Measurements from ENCODE around the gene FBXO31. TPM values are rescaled to one million over a fixed set of nuclear protein-coding genes. Genes with fewer than 3 reads are reported as not detected.

FBXO31 gene
- total and polyA plus RNA-seq, 10 of the 15 experiments (the other 5 are each of a cell fraction or from before 2014, with no cell fraction given): 0.19 to 33.1 (median 10.3) TPM

GRCh38 chr16:87410968-87411367 lies 27.4 kb upstream of the FBXO31 start:
- no peak overlapping the region for H3K4me3 ChIP-seq
- BruUV-seq (replicated peaks): no TSS peak
- intact Hi-C loops (cut with micrococcal nuclease; ENCODE audit: unreplicated experiment) (no loop called here), in situ Hi-C loops (cut with MboI) (no loop called here)
- no peaks in the 10 kb centered on the region; the same call in none of the 2 replicates for H4K20me1 ChIP-seq (ENCODE audit: control insufficient read depth, insufficient read depth)
- RAD21 ChIA-PET (ENCODE audit: unreplicated experiment): no interaction called here
- ATAC-seq: no peak
- no peak overlapping the region for H3K4me2 ChIP-seq (ENCODE audit: control insufficient read depth, insufficient read depth)
- no peak for FAIRE-seq
- TF ChIP-seq FOXM1 (IDR thresholded peaks at IDR 0.05; ENCODE audit: low read depth, low read length): no peak
- TF ChIP-seq SMARCA5 (IDR thresholded peaks at IDR 0.05): no peak
- no peak for TF ChIP-seq NKRF (conservative IDR thresholded peaks at IDR 0.05)
- TF ChIP-seq LARP7 (IDR thresholded peaks at IDR 0.05): no peak
- no peak for TF ChIP-seq SPI1 (IDR thresholded peaks at IDR 0.05; ENCODE audit: borderline replicate concordance, insufficient read depth, low read depth, low read length)
- no peak for TF ChIP-seq CREB1 (IDR thresholded peaks at IDR 0.05; ENCODE audit: low read depth)
- no peak for TF ChIP-seq SMAD1 (IDR thresholded peaks at IDR 0.05; ENCODE audit: low read depth, partially characterized antibody)
- no peak for TF ChIP-seq SUZ12 (IDR thresholded peaks at IDR 0.05; ENCODE audit: unreplicated experiment)
- no peak for TF ChIP-seq NRF1 (conservative IDR thresholded peaks at IDR 0.05; ENCODE audit: low read depth, low read length)
- TF ChIP-seq RUNX3 (IDR thresholded peaks at IDR 0.05; ENCODE audit: low read length): no peak
- TF ChIP-seq POU2F2 (IDR thresholded peaks at IDR 0.05; ENCODE audit: borderline replicate concordance, low read depth, low read length): no peak
- no peak for TF ChIP-seq USF1 (IDR thresholded peaks at IDR 0.05; ENCODE audit: borderline replicate concordance, extremely low read length, insufficient read depth, low read depth, low read length)
- no peak for TF ChIP-seq NFYB (IDR thresholded peaks at IDR 0.05; ENCODE audit: insufficient read depth, low read depth, low read length)
- TF ChIP-seq, protein P1, sequence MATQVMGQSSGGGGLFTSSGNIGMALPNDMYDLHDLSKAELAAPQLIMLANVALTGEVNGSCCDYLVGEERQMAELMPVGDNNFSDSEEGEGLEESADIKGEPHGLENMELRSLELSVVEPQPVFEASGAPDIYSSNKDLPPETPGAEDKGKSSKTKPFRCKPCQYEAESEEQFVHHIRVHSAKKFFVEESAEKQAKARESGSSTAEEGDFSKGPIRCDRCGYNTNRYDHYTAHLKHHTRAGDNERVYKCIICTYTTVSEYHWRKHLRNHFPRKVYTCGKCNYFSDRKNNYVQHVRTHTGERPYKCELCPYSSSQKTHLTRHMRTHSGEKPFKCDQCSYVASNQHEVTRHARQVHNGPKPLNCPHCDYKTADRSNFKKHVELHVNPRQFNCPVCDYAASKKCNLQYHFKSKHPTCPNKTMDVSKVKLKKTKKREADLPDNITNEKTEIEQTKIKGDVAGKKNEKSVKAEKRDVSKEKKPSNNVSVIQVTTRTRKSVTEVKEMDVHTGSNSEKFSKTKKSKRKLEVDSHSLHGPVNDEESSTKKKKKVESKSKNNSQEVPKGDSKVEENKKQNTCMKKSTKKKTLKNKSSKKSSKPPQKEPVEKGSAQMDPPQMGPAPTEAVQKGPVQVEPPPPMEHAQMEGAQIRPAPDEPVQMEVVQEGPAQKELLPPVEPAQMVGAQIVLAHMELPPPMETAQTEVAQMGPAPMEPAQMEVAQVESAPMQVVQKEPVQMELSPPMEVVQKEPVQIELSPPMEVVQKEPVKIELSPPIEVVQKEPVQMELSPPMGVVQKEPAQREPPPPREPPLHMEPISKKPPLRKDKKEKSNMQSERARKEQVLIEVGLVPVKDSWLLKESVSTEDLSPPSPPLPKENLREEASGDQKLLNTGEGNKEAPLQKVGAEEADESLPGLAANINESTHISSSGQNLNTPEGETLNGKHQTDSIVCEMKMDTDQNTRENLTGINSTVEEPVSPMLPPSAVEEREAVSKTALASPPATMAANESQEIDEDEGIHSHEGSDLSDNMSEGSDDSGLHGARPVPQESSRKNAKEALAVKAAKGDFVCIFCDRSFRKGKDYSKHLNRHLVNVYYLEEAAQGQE (IDR thresholded peaks at IDR 0.05; ENCODE audit: low read depth, low read length): no peak
- TF ChIP-seq NR2C1 (IDR thresholded peaks at IDR 0.05): no peak
- TF ChIP-seq RELA (IDR thresholded peaks at IDR 0.05; ENCODE audit: borderline replicate concordance, partially characterized antibody): no peak
- SMC1A ChIA-PET (ENCODE audit: uncharacterized antibody, unreplicated experiment): no interaction called here
- POLR2A ChIA-PET: no interaction called here
- peaks cover 0 to 5% of the 10 kb centered on the region in 2 experiments; a peak in 2 of 4 replicates for H3K27me3 ChIP-seq (replicated peaks in 1 of 2; ENCODE audit: control insufficient read depth in 2 of 2, insufficient read depth in 2 of 2, low read length in 1 of 2)
- no peak overlapping the region for H3K9ac ChIP-seq (ENCODE audit: control insufficient read depth, insufficient read depth, low read length)
- H3K4me1 ChIP-seq (ENCODE audit: control insufficient read depth, insufficient read depth, low read length): peaks cover 11% of the 10 kb centered on the region
- no peaks in the 10 kb centered on the region; the same call in 2 of the 3 replicates for H3K9me3 ChIP-seq (replicated peaks; ENCODE audit: control insufficient read depth, insufficient read depth, low read length)
- WGBS (ENCODE audit: insufficient coverage, insufficient replicate concordance, low lambda C conversion rate, missing lambda C conversion rate): 79% methylated on average over 14 of the region's 14 CpGs
- H2AFZ ChIP-seq (ENCODE audit: control insufficient read depth, low read depth, low read length): no peak overlapping the region
- DNase-seq (ENCODE audit: low read depth, low spot score): no peak
- no peaks in the 10 kb centered on the region for H3K79me2 ChIP-seq (ENCODE audit: control insufficient read depth, insufficient read depth, low read length)
- CTCF ChIA-PET: no interaction called here
- H3K36me3 ChIP-seq (ENCODE audit: control insufficient read depth in 2 of 2, insufficient read depth in 2 of 2, low read length in 1 of 2): no peaks in the 10 kb centered on the region
- H3K27ac ChIP-seq (ENCODE audit: control insufficient read depth, insufficient read depth): no peak overlapping the region
